GM19468 (cell line): ENCODE measurements around the gene KNL1.
A peak's percentile ranks its signal among the peaks of the same experiment; 100 is the strongest.
"Not testable (repeated sequence)": the region's sequence is repeated elsewhere in the genome, so short reads cannot be mapped to it uniquely, and the experiment has no call there.

ENCODE experiments used
- ATAC-seq: cut with Tn5 transposase; IDR thresholded peaks from one replicate; pipeline ENCODE4 v1.9.1; 2021; ENCODE audit warnings: mild to moderate bottlenecking, moderate library complexity, moderate number of reproducible peaks; ENCODE audit not compliant: unreplicated experiment; ENCODE audit errors: extremely low read depth

KNL1 gene, protein sequence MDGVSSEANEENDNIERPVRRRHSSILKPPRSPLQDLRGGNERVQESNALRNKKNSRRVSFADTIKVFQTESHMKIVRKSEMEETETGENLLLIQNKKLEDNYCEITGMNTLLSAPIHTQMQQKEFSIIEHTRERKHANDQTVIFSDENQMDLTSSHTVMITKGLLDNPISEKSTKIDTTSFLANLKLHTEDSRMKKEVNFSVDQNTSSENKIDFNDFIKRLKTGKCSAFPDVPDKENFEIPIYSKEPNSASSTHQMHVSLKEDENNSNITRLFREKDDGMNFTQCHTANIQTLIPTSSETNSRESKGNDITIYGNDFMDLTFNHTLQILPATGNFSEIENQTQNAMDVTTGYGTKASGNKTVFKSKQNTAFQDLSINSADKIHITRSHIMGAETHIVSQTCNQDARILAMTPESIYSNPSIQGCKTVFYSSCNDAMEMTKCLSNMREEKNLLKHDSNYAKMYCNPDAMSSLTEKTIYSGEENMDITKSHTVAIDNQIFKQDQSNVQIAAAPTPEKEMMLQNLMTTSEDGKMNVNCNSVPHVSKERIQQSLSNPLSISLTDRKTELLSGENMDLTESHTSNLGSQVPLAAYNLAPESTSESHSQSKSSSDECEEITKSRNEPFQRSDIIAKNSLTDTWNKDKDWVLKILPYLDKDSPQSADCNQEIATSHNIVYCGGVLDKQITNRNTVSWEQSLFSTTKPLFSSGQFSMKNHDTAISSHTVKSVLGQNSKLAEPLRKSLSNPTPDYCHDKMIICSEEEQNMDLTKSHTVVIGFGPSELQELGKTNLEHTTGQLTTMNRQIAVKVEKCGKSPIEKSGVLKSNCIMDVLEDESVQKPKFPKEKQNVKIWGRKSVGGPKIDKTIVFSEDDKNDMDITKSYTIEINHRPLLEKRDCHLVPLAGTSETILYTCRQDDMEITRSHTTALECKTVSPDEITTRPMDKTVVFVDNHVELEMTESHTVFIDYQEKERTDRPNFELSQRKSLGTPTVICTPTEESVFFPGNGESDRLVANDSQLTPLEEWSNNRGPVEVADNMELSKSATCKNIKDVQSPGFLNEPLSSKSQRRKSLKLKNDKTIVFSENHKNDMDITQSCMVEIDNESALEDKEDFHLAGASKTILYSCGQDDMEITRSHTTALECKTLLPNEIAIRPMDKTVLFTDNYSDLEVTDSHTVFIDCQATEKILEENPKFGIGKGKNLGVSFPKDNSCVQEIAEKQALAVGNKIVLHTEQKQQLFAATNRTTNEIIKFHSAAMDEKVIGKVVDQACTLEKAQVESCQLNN (N-terminal part only)

DNA sequence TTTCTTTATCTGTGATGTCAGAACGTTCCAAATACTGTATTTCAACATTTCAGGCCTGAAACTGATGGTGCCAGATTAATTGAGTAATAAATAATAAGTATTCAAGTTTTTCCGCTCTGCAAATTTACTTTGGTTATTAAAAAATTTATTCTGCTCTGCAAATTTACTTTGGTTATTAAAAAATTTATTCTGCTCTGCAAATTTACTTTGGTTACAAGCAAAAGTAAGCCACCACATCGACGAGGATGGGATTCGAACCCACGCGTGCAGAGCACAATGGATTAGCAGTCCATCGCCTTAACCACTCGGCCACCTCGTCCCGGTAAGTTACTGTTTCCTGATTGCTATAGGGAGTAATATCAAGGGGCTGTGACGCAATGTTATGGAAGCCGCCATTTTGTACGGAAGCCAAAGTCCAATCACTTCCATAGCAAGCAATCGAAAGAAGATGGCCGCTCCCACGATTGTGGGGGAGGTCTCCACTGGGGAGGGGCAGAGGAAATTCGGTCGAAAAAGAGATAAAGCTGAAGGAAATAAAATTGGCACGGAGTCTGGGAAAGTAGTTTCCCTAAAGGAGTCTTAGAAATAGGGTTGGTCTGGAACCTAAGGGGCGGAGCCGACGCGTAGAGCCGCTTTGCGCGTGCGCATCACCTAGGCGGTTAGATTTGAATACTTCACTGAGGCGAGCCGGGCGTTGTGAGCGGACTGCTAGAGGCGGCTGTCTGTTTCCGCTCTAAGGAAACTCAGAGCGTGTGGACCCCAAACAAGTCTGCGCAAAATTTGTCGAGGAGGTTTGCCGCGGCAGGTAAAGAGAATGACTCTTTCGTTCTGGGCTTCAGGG, at the start of gene KNL1:
KNL1 (plus strand) TSS at position 662 of the 841 bp plus-strand sequence. CDS start 8,683 bp downstream, outside the sequence.
- ATAC-seq, result no peak

DNA sequence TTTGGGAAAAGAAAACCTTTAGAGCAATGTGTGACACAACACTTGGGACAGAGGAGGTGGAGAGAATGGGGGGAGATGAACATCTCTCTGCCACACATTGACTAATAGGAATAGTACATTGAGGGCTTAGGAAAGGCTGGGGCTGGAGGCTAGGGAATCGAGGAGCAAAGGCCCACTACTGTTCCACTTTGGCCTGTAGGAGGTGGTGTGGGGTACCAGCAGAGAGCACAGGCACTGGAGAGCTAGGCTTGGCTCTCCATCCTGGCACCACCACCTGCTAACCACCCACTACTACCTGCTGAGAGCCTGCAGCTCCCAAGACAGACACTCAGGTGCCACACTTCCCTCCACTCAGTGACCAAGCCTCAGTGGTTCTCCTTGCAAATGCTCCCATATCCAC, 48.6 kb upstream of the KNL1 start:
- ATAC-seq, result no peak

DNA sequence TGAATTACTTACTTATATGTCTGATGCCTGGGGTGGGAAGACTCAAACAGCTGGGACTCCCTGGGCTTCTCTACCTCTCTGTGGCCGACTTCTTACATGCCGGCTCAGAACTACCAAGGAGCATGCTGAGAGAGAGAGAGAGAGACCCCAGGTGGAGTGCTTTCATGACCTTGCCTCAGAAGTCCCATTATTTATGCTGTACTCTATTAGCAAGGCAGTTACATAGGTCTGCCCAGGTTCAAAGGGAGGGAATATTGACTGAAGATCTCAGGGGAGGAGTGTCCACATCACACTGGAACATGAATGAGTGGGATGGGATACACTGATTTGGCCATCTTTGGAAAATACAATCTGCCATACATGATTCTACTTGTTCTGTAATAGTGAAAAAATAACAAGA, 45.4 kb upstream of the KNL1 start:
- no peak for ATAC-seq

DNA sequence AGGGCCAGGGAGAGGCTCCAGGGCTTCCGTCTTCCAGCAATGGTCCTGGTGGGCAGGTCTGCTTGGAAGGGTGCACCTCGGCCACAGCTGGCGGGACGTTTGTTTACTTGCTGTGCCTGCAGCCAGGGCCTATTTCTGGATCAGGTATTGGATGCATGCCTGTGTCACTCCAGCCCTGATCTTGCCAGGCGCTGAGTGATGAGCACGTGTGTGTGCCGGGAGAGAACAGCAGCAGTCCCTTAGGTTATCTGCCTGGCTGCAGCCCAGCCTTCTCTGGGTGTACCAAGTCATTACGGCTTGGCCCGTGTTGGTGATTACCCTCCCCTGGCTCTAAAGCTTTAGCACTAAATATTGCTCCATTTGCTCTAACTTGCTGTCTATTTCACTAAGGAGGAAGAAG, 44.2 kb upstream of the KNL1 start:
- no peak for ATAC-seq

DNA sequence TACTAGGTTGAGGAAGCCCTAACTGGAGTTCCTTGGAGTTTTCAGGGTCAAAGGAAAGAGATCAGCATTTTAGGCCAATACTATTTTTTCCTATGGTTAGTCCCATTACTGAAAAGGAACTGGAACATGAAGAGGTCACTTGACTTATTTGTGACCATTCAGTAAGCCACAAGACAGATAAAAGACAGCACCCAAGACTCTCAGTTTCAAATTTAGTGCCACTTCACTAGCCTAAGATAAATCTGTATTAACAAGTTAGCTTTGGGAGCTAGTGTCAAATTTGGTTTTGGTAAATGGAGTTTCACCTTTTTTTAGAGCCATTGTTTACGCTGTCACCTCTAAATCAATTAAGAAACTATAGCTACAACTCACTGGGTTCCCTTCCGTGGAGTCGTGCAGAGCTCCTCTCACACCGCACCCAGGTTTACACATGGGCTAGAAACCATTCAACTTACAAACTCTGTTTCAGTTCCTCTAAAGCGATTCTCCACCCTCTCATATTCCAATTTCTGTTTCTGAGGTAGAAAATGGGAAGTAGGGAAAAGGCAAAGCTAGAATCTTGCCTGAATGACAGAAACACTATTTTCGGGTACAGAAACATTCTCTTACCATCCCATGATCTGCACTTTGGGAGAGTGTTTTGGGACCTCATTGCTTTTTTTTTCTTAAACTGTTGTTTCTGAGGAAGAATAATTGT, 43.6 kb upstream of the KNL1 start:
- peak; percentile 56 for ATAC-seq

DNA sequence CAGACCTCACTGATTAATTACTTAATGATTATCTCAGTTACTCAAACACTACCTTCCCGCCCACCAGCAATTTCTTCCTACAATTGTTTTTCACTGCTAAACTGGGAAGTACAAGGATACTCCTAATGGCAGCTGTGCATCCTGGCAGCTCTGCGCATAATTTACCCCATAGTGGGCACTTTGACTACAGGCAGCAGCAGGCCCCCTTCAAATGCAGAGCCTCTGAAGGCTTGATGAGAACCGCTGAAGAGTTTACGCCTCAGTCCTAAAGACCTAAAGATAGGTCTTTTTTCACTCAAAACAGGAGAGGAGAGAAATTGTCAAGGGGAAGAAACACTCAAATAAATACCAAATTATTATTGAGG, 39.9 kb upstream of the KNL1 start:
- ATAC-seq, result no peak

DNA sequence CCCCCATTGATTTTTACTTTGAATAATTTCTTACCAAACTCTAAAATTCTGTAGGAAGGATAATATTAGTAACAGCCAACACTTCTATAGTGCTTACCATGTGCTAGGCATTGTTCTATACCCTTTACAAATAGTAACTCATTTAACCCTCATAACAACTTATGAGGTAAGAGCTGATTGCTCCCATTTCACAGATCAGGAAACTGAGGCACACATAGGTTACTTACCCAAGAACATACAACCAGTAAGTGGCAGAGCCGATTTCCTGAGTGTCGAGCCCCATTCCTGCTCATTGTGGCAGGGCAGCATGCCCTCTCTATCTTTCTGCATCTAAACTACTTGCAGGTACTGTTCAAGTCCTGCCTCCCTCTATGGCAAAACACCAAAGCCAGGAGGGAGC, 38.2 kb upstream of the KNL1 start:
- no peak for ATAC-seq

DNA sequence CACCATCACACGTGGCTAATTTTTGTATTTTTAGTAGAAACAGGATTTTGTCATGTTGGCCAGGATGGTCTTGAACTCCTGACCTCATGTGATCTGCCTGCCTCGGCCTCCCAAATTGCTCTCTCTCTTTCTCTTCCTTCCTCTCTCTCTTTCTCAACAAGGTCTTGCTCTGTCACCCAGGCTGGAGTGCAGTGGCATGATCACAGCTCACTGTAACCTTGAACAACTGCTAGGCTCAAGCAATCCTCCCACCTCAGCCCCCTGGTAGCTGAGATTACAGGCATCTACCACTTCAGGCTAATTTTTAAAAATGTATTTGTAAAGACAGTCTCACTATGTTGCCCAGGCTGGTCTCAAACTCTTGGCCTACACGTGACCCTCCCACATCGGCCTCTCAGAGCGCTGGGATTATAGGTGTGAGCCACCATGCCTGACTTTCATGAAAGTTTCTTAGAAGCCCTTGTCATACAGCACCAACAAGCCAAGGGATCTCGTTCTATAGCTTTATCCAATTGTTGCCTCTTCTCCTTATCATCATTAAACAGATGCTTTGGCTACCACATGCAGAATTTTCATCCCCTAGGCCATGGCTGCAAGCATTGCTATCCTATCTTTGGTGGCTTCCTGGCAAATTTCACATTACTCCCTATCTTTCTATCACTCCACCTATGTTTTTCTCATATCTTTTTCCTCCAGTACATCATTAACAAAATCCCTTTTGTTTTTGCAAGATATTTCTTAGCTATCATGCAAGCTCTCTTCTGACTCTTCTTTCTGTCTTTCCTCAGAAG, 34.9 kb upstream of the KNL1 start:
- no peak for ATAC-seq

DNA sequence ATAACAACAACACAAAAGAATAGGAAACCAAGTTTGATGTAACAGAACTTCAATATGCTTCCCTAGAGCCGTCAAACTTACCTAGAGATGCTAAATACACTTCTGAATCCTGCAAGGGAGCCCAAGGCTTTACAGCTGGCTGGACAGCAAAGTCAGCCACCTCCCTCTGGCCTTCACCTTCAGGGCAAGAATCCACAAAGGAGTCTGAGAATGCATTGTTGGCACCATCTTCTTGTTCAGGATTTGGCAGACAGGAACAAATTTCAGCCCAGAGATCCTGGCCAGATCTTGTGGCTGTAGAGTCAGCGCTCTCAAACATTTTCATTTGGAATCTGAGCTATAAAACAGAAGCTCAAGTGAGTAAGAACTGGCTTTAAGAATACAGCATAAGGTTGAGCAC, 31.4 kb upstream of the KNL1 start:
- no peak for ATAC-seq

DNA sequence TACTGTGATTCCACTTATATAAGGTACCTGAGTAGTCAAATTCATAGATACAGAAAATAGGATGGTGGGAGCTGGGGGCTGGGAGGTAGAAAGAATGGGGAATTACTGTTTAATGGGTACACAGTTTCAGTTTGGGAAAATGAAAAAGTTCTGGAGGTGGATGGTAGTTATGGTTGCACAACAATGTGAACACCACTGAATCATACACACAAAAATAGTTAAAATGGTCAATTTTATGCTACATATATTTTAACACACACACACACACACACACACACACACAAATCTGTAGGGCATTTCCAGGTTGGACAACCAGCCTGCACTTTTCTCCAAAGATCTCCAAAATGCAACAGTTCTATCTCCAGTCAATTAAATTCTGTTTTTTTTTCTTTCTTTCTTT, 30.6 kb upstream of the KNL1 start:
- ATAC-seq, result no peak

DNA sequence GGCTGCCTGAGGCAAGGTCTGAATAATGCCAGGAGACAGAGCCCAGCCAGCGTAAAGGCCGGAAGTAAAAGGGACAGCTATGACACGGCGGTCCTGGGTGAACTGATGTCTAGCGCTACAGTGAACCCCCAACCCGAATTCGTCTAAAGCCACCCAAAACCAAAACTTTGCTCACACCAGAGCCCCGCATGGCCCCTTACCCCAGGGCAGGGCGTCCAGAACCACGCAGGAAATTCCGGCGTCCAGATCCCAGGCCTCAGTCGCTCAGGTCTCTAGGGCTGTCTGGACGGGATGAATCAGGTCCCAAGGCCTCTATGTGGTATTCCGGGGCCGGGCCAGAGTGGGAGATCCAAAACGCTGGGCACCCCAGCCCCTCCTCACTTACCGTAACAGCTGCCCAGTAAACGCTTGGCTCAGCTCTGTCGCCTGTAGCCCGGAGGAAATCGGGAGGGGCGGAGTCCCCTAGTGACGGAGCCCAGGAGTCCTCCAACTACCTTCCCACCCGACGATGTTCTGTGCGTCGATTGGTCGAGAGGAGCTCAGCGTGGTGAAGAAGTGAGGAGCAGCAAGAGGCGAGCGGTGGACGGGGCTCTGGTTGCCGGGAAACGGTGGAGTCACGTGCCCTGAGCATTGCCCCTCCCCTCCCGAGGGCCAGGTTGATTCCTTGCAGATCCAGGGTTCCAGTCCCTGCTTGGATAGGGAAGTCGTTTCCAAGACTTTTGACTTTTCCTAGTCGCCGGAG, 29.3 kb upstream of the KNL1 start, which contains the start of gene CCDC32:
CCDC32 (minus strand) TSS at position 452 of the 742 bp plus-strand sequence. CDS start 2,027 bp downstream, outside the sequence.
- ATAC-seq, result peak; percentile 77

DNA sequence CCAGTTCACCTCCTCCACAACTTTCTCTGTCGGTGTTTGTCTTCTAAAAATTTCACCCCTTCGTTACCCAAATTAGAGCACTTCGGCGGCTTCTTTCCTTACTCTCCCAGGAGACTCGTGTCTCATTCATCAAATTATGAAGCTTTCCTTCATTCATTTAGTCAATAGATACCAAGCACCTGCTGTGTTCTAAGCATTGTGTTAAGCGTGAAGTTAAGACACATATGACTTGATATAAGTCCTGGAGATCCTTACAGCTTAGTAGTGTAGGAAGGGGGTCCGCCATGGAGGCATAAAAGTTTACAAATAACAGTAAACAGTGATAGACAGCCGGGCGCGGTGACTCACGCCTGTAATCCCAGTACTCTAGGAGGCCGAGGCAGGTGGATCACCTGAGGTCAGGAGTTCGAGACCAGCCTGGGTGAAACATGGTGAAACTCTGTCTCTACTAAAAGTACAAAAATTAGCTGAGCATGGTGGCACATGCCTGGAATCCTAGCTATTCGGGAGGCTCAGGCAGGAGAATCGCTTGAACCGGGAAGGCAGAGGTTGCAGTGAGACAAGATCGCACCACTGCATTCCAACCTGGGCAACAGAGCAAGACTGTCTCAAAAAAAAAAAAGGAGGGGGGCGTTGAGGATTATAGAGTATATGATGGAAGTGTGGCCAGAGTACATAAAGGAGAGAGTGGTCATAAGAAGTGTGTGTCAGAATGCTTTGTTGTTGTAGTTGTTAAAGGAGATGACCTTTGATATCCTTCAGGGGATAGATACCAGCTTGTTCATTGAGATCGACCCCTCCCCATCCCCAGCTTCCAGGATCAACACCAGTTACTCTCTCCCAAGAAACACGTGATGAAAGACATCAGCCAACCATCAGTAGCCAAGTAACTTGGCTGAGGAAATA, 28.5 kb upstream of the KNL1 start:
- ATAC-seq, result no peak

DNA sequence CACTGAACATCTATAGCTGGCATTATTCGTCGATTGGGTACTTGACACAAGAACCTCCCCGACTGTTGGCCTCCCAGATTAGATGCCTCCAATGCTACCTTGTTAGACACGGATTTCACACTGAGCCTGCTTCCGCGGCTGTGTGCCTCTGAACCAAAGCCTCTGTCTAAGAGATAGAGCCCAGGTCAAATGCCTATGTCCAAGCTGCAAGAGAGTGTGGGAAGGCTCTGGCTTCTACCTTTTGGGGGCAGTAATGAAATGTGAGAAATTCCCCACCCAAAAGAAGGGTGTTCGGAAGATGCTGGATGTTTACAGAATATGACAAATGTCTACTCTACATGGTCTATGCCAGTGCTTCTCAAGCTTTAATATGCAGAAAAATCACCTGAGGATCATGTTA, 26.9 kb upstream of the KNL1 start:
- no peak for ATAC-seq

DNA sequence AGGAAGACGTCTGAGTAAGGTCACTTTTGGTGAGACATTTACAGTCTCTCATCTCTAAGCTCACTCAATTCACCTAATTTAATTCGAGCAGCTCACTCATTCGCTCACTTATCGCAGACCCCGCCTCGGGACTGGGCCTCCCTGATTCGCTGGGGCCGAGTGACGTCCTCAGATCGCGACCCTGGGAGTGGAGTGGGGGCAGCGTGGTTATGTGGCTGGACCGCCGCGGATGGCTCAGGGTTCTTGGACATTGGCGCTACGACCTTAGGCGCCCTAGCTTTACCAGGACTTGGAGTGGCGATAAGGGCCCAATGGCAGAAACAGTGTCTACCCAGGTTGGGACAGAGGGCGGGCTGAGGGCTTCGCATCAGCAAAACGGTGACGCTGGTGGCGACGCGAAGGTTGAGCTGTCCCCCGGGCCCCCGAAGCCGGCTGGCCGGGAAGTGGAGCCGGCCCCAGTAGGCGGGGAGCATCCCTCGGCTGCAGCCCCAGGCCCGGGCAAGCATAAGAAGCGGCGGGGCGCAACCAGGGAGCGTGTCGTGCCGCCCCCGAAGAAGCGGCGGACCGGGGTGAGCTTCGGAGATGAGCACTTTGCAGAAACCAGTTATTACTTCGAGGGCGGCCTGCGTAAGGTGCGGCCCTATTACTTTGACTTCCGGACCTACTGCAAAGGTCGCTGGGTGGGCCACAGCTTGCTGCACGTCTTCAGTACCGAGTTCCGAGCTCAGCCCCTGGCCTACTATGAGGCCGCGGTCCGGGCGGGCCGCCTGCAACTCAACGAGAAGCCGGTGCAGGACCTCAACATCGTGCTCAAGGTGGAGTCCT, 24.7 kb upstream of the KNL1 start, which contains the start of gene RPUSD2:
RPUSD2 (plus strand) TSS at position 171 of the 825 bp plus-strand sequence; CDS start at position 210, 39 bp downstream.
- ATAC-seq, result peak; percentile 27

DNA sequence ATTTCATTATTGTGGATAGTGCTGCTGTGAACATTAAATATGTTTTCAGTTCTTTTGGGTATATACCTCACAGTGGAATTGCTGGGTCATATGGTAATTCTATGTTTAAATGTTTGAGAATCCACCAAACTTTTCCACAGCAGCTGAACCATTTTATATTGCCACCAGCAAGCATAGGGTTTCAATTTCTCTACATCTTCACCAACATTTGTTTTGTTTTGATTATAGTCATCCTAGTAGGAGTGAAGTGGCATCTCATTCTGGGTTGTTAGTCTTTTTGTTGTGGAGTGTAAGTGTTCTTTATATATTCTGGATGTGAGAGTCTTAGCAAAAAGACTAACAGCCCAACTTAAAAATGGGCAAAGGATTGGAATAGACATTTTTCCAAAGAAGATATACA, 18.9 kb upstream of the KNL1 start:
- no peak for ATAC-seq

DNA sequence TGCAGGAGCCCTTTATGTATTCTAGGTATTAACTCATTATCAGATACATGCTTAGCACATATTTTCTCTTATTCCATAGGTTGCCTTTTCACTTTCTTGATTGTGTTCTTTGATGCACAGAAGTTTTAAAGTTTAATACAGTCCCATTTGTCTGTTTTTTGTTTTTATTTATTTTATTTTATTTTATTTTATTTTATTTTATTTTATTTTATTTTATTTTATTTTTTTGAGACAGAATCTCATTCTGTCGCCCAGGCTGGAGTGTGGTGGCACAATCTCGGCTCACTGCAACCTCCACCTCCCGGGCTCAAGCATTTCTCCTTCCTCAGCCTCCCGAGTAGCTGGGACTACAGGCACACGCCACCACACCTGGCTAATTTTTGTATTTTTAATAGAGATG, 17.1 kb upstream of the KNL1 start:
- not testable (repeated sequence) for ATAC-seq
